ENCODE measurements around the gene SPZ1. TPM values are rescaled to one million over a fixed set of nuclear protein-coding genes. Genes with fewer than 3 reads are reported as not detected.
A peak's percentile ranks its signal among the peaks of the same experiment; 100 is the strongest.
"Not testable (repeated sequence)": the region's sequence is repeated elsewhere in the genome, so short reads cannot be mapped to it uniquely, and the experiment has no call there.

Gene SPZ1
- not detected for polyA plus RNA-seq (ENCODE audit: insufficient read length in 4 of 4)

- no peak for DNase-seq (ENCODE audit: low read depth in 4 of 4, low spot score in 3 of 4)
Measured at GRCh38 chr5:80319702-80320101, at the start of gene SPZ1. SPZ1 (plus strand) TSS chr5:80320002; CDS start chr5:80320216, 214 bp downstream.

- DNase-seq (ENCODE audit: low read depth in 4 of 4, low spot score in 3 of 4): not testable (repeated sequence)
Measured at GRCh38 chr5:80270543-80270942, 49.3 kb upstream of the SPZ1 start.

- peak in 2 of 4 donors; percentile 16 to 22 for DNase-seq (ENCODE audit: low read depth in 4 of 4, low spot score in 3 of 4)
Measured at GRCh38 chr5:80275347-80275746, 44.5 kb upstream of the SPZ1 start.

- no peak for DNase-seq (ENCODE audit: low read depth in 4 of 4, low spot score in 3 of 4)
Measured at GRCh38 chr5:80276186-80276585, 43.6 kb upstream of the SPZ1 start.

- no peak for DNase-seq (ENCODE audit: low read depth in 4 of 4, low spot score in 3 of 4)
Measured at GRCh38 chr5:80277191-80277590, 42.6 kb upstream of the SPZ1 start.

GRCh38 chr5:80282054-80282453 is 37.7 kb upstream of the SPZ1 start:
- DNase-seq (ENCODE audit: low read depth in 4 of 4, low spot score in 3 of 4): no peak

- DNase-seq (ENCODE audit: low read depth in 4 of 4, low spot score in 3 of 4): no peak
Measured at GRCh38 chr5:80283360-80283759, 36.4 kb upstream of the SPZ1 start.

- DNase-seq (ENCODE audit: low read depth in 4 of 4, low spot score in 3 of 4): no peak
Measured at GRCh38 chr5:80284720-80285119, 35.1 kb upstream of the SPZ1 start.

GRCh38 chr5:80288177-80288576 is 31.6 kb upstream of the SPZ1 start:
- DNase-seq (ENCODE audit: low read depth in 4 of 4, low spot score in 3 of 4): no peak

- DNase-seq (ENCODE audit: low read depth in 4 of 4, low spot score in 3 of 4): no peak
Measured at GRCh38 chr5:80289320-80289719, 30.5 kb upstream of the SPZ1 start.

- DNase-seq (ENCODE audit: low read depth in 4 of 4, low spot score in 3 of 4): no peak
Measured at GRCh38 chr5:80291761-80292160, 28.0 kb upstream of the SPZ1 start.

GRCh38 chr5:80296121-80296520 is 23.7 kb upstream of the SPZ1 start:
- DNase-seq (ENCODE audit: low read depth in 4 of 4, low spot score in 3 of 4): no peak

GRCh38 chr5:80299601-80300000 is 20.2 kb upstream of the SPZ1 start:
- DNase-seq (ENCODE audit: low read depth in 4 of 4, low spot score in 3 of 4): no peak

GRCh38 chr5:80300125-80300524 is 19.7 kb upstream of the SPZ1 start:
- no peak for DNase-seq (ENCODE audit: low read depth in 4 of 4, low spot score in 3 of 4)

GRCh38 chr5:80300796-80301195 is 19.0 kb upstream of the SPZ1 start:
- not testable (repeated sequence) for DNase-seq (ENCODE audit: low read depth in 4 of 4, low spot score in 3 of 4)

- not testable (repeated sequence) for DNase-seq (ENCODE audit: low read depth in 4 of 4, low spot score in 3 of 4)
Measured at GRCh38 chr5:80301342-80301741, 18.5 kb upstream of the SPZ1 start.

GRCh38 chr5:80302636-80303035 is 17.2 kb upstream of the SPZ1 start:
- no peak for DNase-seq (ENCODE audit: low read depth in 4 of 4, low spot score in 3 of 4)

- DNase-seq (ENCODE audit: low read depth in 4 of 4, low spot score in 3 of 4): no peak
Measured at GRCh38 chr5:80308526-80308925, 11.3 kb upstream of the SPZ1 start.

- DNase-seq (ENCODE audit: low read depth in 4 of 4, low spot score in 3 of 4): no peak
Measured at GRCh38 chr5:80309871-80310665, 9.7 kb upstream of the SPZ1 start.

- no peak for DNase-seq (ENCODE audit: low read depth in 4 of 4, low spot score in 3 of 4)
Measured at GRCh38 chr5:80315244-80315643, 4.6 kb upstream of the SPZ1 start.

- peak in 3 of 4 donors; percentile 12 to 23 (median 16) for DNase-seq (ENCODE audit: low read depth in 4 of 4, low spot score in 3 of 4)
Measured at GRCh38 chr5:80318212-80318611, 1.6 kb upstream of the SPZ1 start.

- DNase-seq (ENCODE audit: low read depth in 4 of 4, low spot score in 3 of 4): no peak
Measured at GRCh38 chr5:80324912-80325311, 5.1 kb downstream of the SPZ1 start.

GRCh38 chr5:80326468-80326867 is 6.7 kb downstream of the SPZ1 start:
- DNase-seq (ENCODE audit: low read depth in 4 of 4, low spot score in 3 of 4): no peak

Data from right renal pelvis (tissue), 4 donors.